Astrocyte (in vitro differentiated cells and primary cell): ENCODE measurements around the gene MTCH2.

Source experiments
- CTCF ChIP-seq: IDR thresholded peaks from 2 replicates; pipeline ENCODE4 v1.5.1; 2011; ENCODE audit warnings: low read depth, mild to moderate bottlenecking, inconsistent platforms, low read length, moderate library complexity; ENCODE audit not compliant: insufficient read depth
- EZH2 ChIP-seq: IDR thresholded peaks from 2 replicates; pipeline ENCODE4 v1.6.1; 2012; ENCODE audit warnings: mild to moderate bottlenecking, low read length, inconsistent platforms; ENCODE audit not compliant: insufficient read depth

- TF ChIP-seq CTCF: no peak
- no peak for TF ChIP-seq EZH2
Observed at GRCh38 chr11:47667135-47667534, 24.8 kb upstream of the MTCH2 start.
